Fibroblast of skin of scalp (primary cell): ENCODE data around the gene SLC35G2.
A peak's percentile ranks its signal among the peaks of the same experiment; 100 is the strongest.
"Not testable (repeated sequence)": the region's sequence is repeated elsewhere in the genome, so short reads cannot be mapped to it uniquely, and the experiment has no call there.

Source experiments
- DNase-seq: peaks from one replicate; pipeline ENCODE4 v3.0.0-alpha.2; 2013

The SLC35G2 gene

DNA sequence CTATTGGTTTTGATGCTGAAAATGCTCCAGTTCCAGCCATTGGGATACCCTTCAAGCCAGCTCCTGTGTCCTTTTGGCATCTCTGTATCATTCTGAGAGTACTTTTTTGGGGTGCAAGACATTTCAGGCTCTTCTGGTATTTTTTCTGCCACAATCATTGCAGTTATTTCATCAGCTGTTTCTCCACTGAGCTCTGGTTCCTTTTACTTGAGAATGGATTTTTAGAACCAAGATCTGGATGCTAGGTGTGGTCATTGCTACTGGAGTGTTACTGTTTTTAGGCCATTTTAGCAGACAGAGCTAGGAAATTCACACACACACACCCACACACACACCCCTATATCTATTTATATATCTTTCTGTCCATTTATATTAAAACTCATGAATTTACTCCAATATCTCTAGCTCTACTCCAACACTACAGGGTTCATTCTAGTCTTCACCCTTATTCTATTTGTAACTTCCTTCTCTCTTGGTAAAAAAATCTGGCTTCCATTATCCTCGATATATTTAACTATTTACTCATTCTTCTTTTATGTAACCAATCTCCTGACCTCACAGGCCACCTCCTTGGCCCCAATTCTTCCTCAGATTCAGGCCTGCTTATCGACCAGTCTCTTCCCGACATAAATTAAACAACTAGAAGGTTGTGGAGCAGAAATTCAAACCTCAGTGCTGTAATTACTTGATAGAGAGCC lies 17.0 kb downstream of the SLC35G2 start:
- peak; percentile 20 for DNase-seq

DNA sequence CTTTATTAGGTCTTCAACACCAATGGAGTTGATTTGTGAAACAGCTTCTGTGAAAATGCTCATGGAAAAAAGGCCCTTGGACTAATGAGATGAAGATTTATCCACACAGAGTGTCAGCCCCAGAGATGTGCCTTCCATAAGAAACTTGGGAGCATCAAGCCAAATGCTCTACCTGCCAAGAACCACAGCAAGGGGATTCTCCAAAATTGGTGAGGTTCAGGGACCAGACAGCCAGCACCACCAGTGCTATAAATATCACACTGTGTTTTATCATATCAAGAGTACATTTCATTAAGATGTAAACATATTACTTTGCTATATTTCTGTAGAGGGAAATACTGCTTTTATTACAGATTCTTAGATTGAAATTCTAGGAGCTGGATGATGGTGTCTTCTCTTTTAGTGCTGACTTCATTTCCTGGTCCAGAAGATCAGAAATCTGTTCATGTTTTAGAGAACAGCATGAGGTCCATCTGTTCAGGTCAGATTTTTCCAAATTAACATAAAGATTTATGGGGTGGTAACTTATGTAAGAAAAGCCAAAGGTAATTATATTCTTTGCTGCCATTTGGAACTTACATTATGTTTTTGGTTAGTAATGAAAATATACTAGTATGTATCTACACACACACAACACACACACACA lies 17.7 kb downstream of the SLC35G2 start:
- no peak for DNase-seq

DNA sequence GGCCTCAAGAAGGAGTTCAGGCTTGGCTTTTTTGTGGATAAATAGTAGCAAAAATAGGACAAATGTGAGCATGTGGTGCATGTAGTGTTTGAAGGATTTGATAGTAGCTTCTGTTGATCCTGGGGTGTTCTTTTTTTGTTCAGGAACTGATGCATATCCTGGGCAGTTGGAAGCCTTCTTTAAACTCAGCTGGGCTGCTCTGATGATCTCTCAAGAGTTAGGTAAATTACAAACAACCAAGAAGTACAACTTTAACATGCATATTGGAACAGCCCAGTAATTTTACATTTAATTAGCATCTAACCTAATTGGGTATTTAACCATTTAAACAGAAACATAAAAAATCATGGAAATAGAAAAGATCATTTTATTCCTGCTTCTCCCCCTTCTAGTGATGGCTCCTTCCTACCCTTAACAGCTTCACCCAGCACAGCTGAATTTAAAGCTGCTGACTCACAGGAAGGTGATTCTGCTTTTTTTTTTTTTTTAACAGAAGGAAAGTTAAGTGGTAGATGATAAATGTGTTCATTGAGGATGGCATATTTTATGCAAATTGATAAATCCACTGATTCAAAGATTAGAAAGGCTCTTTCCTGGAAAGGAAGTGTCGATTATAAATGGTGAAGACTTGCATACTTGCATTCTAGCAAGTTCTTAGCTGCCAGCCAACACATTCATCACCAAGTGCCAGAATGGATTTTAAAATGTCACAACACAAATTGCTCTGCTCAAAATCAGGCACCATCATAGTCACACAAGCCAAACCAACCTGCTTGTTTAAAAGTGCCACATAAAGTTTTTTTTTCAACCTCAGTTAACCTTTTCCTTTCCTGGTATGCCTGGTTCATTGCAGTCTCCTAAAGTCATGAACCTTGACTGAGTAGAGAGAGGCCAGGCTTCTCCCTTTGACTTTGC lies 20.0 kb downstream of the SLC35G2 start:
- DNase-seq = peak; percentile 26

DNA sequence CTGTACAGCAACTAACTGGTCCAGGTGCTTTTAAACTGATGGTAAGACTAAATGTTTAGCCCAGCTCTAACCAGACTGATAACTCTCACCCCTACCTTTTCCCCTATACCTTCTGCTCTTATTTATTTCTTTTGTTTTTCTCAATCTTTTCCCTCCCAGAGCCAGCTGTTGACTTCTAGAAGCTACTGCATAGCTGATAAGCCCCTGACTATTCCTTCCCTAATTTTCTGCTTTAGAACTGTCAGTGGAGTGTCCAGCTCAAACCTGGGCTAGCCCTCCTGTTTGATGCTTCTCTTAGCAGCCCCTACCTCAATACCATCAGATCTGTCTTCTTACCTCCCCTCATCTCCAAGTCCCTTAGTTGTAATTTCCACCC lies 20.6 kb downstream of the SLC35G2 start:
- DNase-seq = no peak

DNA sequence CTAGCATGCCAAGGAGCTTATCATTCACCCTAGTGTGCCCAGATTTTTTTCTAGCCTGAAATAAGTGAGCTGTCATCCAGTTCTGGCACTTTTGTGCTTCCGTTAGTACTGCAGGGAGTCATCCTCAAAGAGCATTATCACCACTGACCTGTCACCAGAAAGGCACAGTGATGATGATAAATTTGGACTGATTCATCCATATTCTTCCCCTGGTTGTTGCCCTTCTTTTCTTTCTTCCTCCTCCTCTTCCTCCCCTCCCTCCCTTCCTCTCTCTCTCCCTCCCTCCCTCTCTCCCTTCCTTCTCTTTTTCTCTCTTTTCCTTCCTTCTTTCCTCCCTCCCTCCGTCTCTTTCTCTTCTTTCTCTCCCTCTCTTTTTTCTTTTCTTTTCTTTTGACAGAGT lies 21.3 kb downstream of the SLC35G2 start:
- DNase-seq = no peak

DNA sequence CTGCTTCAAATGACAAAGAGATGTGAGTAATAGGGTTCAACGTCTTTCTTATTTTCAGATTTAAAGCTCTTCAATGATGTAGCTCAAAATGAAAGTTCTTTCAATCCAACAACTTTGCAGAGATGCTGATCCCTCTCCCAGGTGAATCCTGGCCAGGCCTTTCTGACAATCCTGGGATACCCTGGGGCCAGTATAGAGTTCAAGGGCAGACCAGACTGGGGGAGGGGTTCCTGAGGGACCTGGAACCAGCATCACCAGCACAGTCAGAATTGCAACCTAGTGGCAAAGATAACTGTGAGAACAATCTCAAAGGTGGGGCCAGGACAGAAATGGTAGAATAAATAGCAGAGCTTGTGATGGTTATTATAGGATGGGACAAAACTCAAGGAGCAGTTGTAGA lies 23.4 kb downstream of the SLC35G2 start:
- DNase-seq = no peak

DNA sequence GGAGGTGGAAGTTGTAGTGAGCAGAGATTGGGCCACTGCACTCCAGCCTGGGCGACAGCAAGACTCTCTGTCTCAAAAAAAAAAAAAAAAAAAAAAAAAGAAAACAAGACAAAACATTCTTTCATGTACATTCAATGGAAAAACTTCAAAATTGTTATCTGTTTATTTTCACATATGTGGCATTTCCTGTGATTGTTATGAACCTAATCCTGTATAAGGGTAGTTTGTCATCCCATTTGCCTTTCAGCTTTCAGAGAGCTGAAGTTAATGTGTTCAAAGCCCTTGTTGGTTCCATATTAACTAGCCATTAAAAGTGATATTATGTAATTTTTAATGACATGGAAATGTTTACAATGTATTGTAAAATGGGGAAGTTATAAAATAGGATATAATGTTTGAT lies 25.8 kb downstream of the SLC35G2 start:
- DNase-seq = no peak

DNA sequence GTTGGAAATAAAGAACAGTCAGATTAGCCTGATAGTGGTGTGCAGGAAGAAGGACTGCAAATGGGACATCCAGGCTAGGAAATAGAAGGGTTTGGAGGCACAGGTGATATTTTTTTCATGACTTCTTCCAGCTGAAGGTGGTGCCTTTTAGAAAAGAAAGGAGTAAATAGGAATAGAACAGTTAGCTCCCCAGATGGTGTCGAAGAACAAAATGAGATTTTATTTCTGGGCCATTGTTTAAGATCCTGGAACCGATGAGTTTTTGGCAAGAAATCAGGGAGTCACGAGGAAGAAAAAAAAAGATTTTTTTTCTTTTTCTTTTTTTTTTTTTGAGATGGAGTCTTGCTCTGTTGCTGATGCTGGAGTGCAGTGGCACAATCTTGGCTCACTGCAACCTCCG lies 33.3 kb downstream of the SLC35G2 start:
- DNase-seq = no peak

DNA sequence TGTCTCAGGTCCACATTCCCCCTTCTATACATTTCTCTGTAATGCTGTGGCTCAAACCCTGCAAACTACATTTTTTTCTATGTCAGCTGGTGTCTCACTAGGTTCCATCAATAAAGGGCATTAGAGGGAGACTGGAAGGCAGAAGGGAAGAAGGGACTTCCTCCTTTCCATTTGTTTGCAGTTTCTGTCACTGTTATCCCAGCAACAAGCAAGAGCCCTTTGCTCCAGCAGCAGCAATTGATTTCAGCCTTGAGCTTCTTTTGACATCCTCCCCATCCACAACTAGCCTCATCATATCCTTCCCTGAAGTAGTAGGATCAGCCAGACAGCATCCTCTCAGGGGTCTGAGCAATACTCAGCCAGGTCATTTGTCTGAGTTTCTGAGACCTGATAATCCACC lies 37.7 kb downstream of the SLC35G2 start:
- DNase-seq = no peak

DNA sequence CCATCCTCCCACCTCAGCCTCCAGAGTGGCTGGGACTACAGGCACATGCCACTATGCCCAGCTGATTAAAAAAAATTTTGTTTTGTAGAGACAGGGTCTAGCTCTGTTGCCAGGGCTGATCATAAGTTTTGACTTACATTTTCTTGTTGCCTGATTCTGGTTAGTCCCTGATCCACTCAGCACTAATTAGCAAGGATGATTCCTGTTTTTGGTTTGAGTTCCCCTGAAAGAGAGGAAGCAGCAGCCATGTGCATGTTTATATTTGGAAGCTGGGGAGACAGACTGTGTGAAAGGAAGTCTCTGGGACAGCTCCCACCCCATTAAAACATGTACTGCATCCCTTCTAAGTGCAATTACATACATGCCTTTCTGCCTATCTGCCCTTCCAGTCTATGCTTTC lies 39.5 kb downstream of the SLC35G2 start:
- no peak for DNase-seq

DNA sequence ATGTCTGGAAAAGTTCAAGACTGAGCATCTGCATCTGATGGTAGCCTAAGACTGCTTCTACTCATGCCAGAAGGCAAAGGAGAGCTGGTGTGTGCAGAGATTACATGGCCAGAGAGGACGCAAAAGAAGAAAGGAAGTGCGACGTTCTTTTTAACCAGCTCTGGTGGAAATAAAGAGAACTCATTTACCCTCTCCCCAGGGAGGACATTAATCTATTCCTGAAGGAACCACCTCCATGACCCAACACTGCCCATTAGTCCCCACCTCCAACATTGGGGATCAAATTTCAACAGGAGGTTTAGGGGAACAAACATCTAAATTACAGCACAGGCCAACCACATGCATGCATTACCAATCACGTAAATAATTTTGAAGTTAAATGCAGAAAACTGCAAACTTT lies 41.6 kb downstream of the SLC35G2 start:
- no peak for DNase-seq

DNA sequence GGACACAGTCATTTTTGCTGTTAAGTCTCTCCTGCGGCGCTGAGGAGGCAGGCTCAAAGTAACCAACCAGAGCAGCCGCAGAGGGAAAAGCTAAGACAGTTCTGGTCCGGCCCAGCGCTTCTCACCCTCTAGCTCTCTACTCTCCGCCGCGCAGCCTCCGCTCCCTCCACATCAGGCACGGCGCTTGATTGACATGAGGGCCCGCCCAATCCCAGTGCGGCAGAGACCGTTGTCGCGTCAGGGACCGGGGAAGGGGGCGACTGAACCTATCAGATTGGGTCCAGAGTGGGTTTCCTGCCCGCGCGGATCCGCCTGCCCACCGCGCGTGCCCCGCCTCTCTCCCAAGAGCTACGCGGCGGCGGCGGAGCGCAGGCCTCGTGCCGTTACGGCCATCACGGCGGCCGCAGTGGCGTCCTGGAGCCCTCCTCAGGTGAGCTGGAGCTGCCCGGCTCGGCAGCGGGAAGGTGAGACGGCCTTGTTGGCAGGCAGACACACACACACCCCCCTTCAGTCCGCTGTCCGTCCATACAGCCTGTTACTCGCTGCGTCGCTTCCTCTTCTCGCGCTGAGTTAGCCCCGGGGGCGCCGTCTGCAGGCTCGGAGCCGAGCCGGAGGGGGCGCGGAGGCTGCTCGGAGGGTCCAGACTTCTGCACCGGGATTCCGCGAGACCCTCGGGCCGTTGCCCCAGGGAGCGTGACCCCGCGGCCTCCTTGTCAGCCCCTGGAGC lies 43.1 kb downstream of the SLC35G2 start, which contains the start of gene NCK1:
Gene NCK1 (plus strand): TSS at position 319 of the 727 bp plus-strand sequence. CDS start 65,794 bp downstream, outside the sequence.
- peak; percentile 98 for DNase-seq

DNA sequence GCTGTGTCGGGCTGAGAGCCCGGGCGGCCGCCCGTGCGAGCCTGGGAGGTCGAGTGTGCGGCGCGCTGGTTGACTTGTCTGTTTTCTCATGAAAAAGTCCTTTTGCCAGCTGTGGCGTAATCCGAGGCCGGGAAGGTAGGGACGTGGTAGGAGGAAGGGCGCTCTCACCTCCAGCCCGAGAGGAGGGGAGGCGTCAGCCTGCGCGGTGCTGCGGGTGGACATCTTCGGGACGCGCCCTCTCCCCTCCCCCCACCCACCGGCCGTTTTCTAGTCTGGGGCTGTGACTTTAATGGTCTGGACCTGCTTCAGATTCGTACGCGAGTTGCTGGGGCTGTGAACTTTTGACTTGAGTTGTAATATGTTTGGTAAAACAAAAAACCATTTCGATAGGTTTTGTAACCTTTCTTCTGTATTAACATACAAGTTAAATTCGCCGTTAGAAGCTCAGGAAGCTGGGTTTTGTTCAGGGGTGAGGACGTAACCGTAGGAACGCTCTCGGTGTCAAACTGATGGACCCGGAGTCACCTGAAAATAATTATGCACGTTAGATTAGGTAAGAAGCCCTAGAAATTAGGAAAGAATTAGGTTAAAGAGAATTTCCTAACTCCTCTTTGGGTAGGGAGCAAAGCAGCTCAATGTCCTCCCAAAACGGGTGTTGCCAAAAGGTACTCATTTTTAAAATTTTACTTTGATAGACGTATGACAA lies 43.8 kb downstream of the SLC35G2 start:
- peak; percentile 38 for DNase-seq

DNA sequence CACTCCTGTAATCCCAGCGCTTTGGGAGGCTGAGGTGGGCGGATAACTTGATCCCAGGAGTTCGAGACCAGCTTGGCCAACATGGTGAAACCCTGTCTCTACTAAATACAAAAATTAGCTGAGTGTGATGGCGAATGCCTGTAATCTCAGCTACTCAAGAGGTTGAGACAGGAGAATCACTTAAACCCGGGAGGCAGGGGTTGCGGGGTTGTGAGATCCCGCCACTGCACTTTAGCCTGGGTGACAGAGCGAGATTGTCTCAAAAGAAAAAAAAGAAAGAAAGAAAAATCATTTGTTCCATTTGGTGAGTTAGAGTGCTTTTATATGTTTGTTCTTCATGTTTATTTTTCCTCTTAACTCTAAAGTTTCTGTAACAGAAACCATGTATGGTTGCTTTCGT lies 50.4 kb downstream of the SLC35G2 start:
- no peak for DNase-seq

DNA sequence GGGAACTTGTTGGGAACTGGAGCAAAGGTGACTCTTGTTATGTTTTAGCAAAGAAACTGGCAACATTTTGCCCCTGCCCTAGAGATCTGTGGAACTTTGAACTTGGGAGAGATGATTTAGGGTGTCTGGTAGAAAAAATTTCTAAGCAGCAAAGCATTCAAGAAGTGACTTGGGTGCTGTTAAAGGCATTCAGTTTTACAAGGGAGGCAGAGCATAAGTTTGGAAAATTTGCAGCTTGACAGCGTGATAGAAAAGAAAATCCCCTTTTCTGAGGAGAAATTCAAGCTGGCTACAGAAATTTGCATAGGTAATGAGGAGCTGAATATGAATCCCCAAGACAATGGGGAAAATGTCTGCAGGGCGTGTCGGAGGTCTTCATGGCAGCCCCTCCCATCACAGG lies 53.3 kb downstream of the SLC35G2 start:
- not testable (repeated sequence) for DNase-seq

DNA sequence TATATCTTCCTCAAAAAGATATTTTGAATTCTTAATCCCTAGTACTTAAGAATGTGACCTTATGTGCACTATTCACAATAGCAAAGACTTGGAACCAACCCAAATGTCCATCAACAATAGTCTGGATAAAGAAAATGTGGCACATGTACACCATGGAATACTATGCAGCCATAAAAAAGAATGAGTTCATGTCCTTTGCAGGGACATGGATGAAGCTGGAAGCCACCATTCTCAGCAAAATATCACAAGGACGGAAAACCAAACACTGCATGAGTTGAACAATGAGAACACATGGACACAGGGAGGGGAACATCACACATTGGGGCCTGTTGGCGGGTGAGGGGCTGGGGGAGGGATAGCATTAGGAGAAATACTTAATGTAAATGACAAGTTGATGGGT lies 60.6 kb downstream of the SLC35G2 start:
- DNase-seq = not testable (repeated sequence)

DNA sequence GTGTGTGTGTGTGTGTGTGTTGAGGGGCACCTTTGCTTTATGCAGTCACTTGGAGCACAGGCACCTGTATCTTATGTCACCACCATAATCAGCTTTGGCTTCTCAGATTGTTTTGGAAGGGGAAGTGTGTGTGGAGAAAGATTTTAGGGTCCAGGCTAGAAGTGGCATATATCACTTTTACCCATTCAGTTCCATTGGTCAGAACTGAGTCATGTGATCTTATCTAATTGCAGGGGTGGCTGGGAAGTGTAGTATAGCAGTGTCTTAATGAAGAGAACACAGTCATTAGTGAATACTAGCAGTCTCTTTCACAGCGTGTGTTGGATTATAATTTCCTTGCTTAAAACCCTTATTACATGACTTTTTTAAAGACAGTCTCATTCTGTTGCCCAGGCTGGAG lies 63.6 kb downstream of the SLC35G2 start:
- no peak for DNase-seq

DNA sequence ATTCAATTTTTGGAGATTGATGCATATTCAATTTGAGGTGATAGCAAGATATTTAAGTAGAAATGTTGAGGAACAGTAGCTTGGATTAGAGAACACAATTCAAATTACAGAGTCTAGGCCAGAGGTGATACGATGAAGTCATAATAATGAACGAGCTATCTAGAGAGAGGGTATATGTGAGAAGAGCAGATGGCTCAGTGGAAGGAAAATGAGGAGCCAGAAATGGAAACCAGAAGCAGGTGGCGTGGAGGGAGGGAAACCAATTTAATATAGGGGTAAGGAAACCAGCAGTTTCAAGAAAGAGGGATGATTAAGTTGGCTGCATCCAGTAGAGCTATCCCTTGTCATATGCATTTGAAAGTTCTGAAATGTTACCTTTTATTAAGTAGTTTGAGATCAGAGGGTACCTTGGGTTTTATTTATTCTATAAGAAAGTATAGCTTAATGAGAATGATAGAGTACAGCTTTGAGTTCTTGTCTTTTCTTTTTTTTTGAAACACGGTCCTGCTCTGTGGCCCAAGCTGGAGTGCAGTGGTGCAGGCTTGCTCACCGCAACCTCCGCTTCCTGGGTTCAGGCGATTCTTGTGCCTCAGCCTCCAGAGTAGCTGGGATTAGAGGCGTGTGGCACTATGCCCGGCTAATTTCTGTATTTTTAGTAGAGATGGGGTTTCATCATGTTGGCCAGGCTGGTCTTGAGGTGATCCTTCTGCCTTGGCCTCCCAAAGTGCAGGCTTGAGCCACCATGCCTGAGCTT lies 65.2 kb downstream of the SLC35G2 start:
- DNase-seq = no peak

DNA sequence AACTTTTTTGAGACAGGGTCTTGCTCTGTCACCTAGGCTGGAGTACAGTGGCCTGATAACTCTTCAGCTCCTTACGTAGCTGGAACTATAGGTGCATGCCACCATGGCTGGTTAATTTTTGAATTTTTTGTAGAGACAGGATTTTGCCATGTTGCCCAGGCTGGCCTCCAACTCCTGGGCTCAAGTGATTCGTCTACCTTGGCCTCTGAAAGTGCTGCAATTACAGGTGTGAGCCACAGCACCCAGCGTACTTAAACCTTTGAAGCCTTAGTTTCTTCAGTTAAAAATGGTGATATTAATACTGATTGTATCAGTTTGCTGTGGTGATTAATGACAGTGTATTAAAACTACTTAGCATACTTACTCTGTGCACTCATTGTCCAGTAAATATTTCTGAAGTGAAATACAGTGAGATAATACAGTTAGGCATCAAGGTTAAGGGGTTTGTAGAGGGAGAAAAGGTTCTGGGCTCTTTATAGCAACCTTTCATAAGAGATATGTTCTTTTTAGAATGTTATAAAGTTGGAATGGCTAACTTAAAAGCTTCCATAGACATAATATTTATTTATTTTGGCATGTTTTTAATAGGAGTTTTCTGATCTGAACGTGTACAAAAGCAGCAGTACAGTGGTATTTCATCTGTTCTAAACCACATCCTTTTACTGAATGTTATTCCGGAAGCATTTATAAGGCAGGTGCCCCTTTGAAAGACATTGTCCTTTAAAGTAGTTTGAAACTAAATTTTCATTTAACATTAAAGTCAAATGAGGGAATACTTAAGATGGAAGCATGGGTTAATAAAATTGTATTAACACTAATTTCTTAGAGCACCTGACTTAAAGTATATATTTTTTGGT lies 66.7 kb downstream of the SLC35G2 start:
- DNase-seq = no peak

DNA sequence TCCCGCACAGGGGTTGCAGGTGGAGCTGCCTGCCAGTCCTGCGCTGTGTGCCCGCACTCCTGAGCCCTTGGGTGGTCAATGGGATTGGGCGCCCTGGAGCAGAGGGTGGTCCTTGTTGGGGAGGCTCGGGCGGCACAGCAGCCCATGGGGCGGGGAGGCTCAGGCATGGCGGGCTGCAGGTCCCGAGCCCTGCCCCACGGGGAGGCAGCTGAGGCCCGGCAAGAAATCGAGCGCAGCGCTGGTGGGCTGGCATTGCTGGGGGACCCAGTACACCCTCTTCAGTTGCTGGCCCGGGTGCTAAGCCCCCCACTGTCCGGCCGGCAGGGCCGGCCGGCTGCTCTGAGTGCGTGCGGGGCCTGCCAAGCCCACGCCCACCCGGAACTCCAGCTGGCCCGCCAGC lies 71.0 kb downstream of the SLC35G2 start:
- no peak for DNase-seq
